ENCODE results near the gene LETM1.

Gene LETM1

GRCh38 chr4:1882850-1883271 lies 26.9 kb upstream of the LETM1 start:
- TF ChIP-seq REST (IDR thresholded peaks at IDR 0.05; ENCODE audit: insufficient read depth in 1 of 2, low read depth in 2 of 2, low read length in 2 of 2) (no peak), SIN3A (IDR thresholded peaks at IDR 0.05; ENCODE audit: borderline replicate concordance, insufficient read depth, low read length) (no peak), TAF1 (IDR thresholded peaks at IDR 0.05; ENCODE audit: borderline replicate concordance, insufficient read depth, low read length) (no peak), POLR2AphosphoS5 (IDR thresholded peaks at IDR 0.05; ENCODE audit: low read depth, low read length) (no peak), FOXP2 (optimal IDR thresholded peaks at IDR 0.05; ENCODE audit: borderline replicate concordance, extremely low read depth, extremely low read length, insufficient read depth) (no peak)

- TF ChIP-seq SIN3A (IDR thresholded peaks at IDR 0.05; ENCODE audit: borderline replicate concordance, insufficient read depth, low read length) (no peak), FOXP2 (optimal IDR thresholded peaks at IDR 0.05; ENCODE audit: borderline replicate concordance, extremely low read depth, extremely low read length, insufficient read depth) (no peak), REST (IDR thresholded peaks at IDR 0.05; ENCODE audit: insufficient read depth in 1 of 2, low read depth in 2 of 2, low read length in 2 of 2) (no peak), TAF1 (IDR thresholded peaks at IDR 0.05; ENCODE audit: borderline replicate concordance, insufficient read depth, low read length) (no peak), POLR2AphosphoS5 (IDR thresholded peaks at IDR 0.05; ENCODE audit: low read depth, low read length) (no peak)
Observed at GRCh38 chr4:1880332-1880731, 24.4 kb upstream of the LETM1 start.

GRCh38 chr4:1879485-1879884 lies 23.5 kb upstream of the LETM1 start:
- TF ChIP-seq POLR2AphosphoS5 (IDR thresholded peaks at IDR 0.05; ENCODE audit: low read depth, low read length) (no peak), SIN3A (IDR thresholded peaks at IDR 0.05; ENCODE audit: borderline replicate concordance, insufficient read depth, low read length) (no peak), TAF1 (IDR thresholded peaks at IDR 0.05; ENCODE audit: borderline replicate concordance, insufficient read depth, low read length) (no peak), FOXP2 (optimal IDR thresholded peaks at IDR 0.05; ENCODE audit: borderline replicate concordance, extremely low read depth, extremely low read length, insufficient read depth) (no peak), REST (IDR thresholded peaks at IDR 0.05; ENCODE audit: insufficient read depth in 1 of 2, low read depth in 2 of 2, low read length in 2 of 2) (no peak)

GRCh38 chr4:1874201-1874600 lies 18.2 kb upstream of the LETM1 start:
- TF ChIP-seq TAF1 (IDR thresholded peaks at IDR 0.05; ENCODE audit: borderline replicate concordance, insufficient read depth, low read length), result no peak
- no peak for TF ChIP-seq POLR2AphosphoS5 (IDR thresholded peaks at IDR 0.05; ENCODE audit: low read depth, low read length)

GRCh38 chr4:1873776-1874175 lies 17.8 kb upstream of the LETM1 start:
- no peak for TF ChIP-seq SIN3A (IDR thresholded peaks at IDR 0.05; ENCODE audit: borderline replicate concordance, insufficient read depth, low read length)
- TF ChIP-seq REST (IDR thresholded peaks at IDR 0.05; ENCODE audit: insufficient read depth in 1 of 2, low read depth in 2 of 2, low read length in 2 of 2), result no peak
- no peak for TF ChIP-seq POLR2AphosphoS5 (IDR thresholded peaks at IDR 0.05; ENCODE audit: low read depth, low read length)
- no peak for TF ChIP-seq TAF1 (IDR thresholded peaks at IDR 0.05; ENCODE audit: borderline replicate concordance, insufficient read depth, low read length)
- TF ChIP-seq FOXP2 (optimal IDR thresholded peaks at IDR 0.05; ENCODE audit: borderline replicate concordance, extremely low read depth, extremely low read length, insufficient read depth), result no peak

All from PFSK-1 (cell line).